H1 (cell line): ENCODE measurements around the gene HOXD4. TPM values are rescaled to one million over a fixed set of nuclear protein-coding genes. Genes with fewer than 3 reads are reported as not detected.

Experiments used
- CTCF ChIA-PET: fragments of 300-600 bp; sonication (Branson Sonifier 250); formaldehyde crosslinking; loops from one replicate; lab custom pipeline; 2021; ENCODE audit not compliant: partially characterized antibody; lab: Charles Lee
- POLR2A ChIA-PET: fragments of 300-600 bp; sonication (Branson Sonifier 250); formaldehyde crosslinking; loops from one replicate; lab custom pipeline; 2021; ENCODE audit warnings: inconsistent platforms; ENCODE audit not compliant: partially characterized antibody; lab: Charles Lee
- DNase-seq, 2 experiments: peaks; one replicate each; pipeline versions ENCODE4 v3.0.0 to v3.0.0-alpha.2; 2010 to 2022; ENCODE audit warnings: low spot score in 2 of 2, low read depth in 1 of 2, mixed read lengths in 1 of 2
- FAIRE-seq: peaks from 2 replicates; lab custom pipeline; 2011; peaks lifted over from hg19 to GRCh38; lab: Jason Lieb, UNC
- H2AFZ ChIP-seq: 2 replicates; pipeline ENCODE4 v1.8.1; 2012; ENCODE audit warnings: low read length, inconsistent platforms
- H2AK5ac ChIP-seq: 2 replicates; pipeline ENCODE4 v1.6.1; 2013; ENCODE audit warnings: low read depth, low read length
- H2BK120ac ChIP-seq: replicated peaks from 2 replicates; pipeline ENCODE3; 2013; ENCODE audit warnings: low read depth, low read length, inconsistent platforms
- H2BK12ac ChIP-seq: 2 replicates; pipeline ENCODE4 v1.6.1; 2013; ENCODE audit warnings: low read depth, low read length
- H2BK15ac ChIP-seq: 2 replicates; pipeline ENCODE4 v1.6.1; 2013; ENCODE audit warnings: low read length
- H2BK20ac ChIP-seq: 2 replicates; pipeline ENCODE4 v1.6.1; 2013; ENCODE audit warnings: low read length
- H2BK5ac ChIP-seq: 2 replicates; pipeline ENCODE4 v1.6.1; 2013; ENCODE audit warnings: low read depth, low read length
- H3K14ac ChIP-seq: 2 replicates; pipeline ENCODE4 v1.6.1; 2013; ENCODE audit warnings: inconsistent platforms; ENCODE audit not compliant: insufficient read length
- H3K18ac ChIP-seq: 2 replicates; pipeline ENCODE4 v1.6.1; 2013; ENCODE audit warnings: low read length; ENCODE audit errors: extremely low read depth
- H3K23ac ChIP-seq: 2 replicates; pipeline ENCODE4 v1.6.1; 2013; ENCODE audit warnings: inconsistent platforms; ENCODE audit not compliant: insufficient read length
- H3K23me2 ChIP-seq: 2 replicates; pipeline ENCODE4 v1.6.1; 2013; ENCODE audit warnings: low read depth, low read length
- H3K27ac ChIP-seq: 2 replicates; pipeline ENCODE4 v1.6.1; 2011; ENCODE audit warnings: low read depth, low read length, inconsistent platforms
- H3K27me3 ChIP-seq, 4 experiments: replicated peaks in 1 of 4; 1 replicate in 1 of 4; 2 replicates in 3 of 4; pipeline versions ENCODE4 v1.6.1 to v1.8.1; 2011 to 2013; ENCODE audit warnings: low read length in 3 of 4, mild to moderate bottlenecking in 3 of 4, inconsistent platforms in 2 of 4, mixed read lengths in 2 of 4, moderate library complexity in 1 of 4; ENCODE audit not compliant: control insufficient read depth in 3 of 4, insufficient read depth in 3 of 4; ENCODE audit errors: extremely low read depth in 1 of 4
- H3K36me3 ChIP-seq, 4 experiments: 2 replicates each; pipeline versions ENCODE4 v1.6.1 to v1.8.1; 2011 to 2013; ENCODE audit warnings: mild to moderate bottlenecking in 4 of 4, low read length in 3 of 4, moderate library complexity in 2 of 4, control low read depth in 1 of 4, inconsistent platforms in 1 of 4; ENCODE audit not compliant: insufficient read depth in 4 of 4, control insufficient read depth in 2 of 4
- H3K4ac ChIP-seq: replicated peaks from 2 replicates; pipeline ENCODE3; 2013; ENCODE audit warnings: low read length, low read depth, mixed read lengths, inconsistent platforms; ENCODE audit not compliant: insufficient read length
- H3K4me1 ChIP-seq, 4 experiments: replicated peaks in 1 of 4; 1 replicate in 1 of 4; 2 replicates in 3 of 4; pipeline versions ENCODE4 v1.6.1 to v1.8.1; 2011 to 2013; ENCODE audit warnings: low read length in 3 of 4, inconsistent platforms in 2 of 4, mixed read lengths in 1 of 4; ENCODE audit not compliant: insufficient read depth in 4 of 4, control insufficient read depth in 3 of 4
- H3K4me2 ChIP-seq, 2 experiments: 2 replicates each; pipeline versions ENCODE4 v1.6.1 to v1.8.1; 2011 to 2013; ENCODE audit warnings: low read depth in 2 of 2, low read length in 2 of 2, control low read depth in 1 of 2, inconsistent platforms in 1 of 2, mild to moderate bottlenecking in 1 of 2; ENCODE audit not compliant: insufficient read depth in 1 of 2
- H3K4me3 ChIP-seq, 4 experiments: fragments of 200-600, 300-600 bp in 1 of 4; sonication (generic), shearing (Covaris generic), sonication (Bioruptor Twin) in 1 of 4; 2 replicates each; pipeline versions ENCODE4 v1.5.1 to v1.8.1; 2011 to 2016; ENCODE audit warnings: low read length in 4 of 4, low read depth in 3 of 4, control low read depth in 2 of 4, inconsistent platforms in 2 of 4, mild to moderate bottlenecking in 2 of 4, mixed read lengths in 1 of 4, moderate library complexity in 1 of 4; ENCODE audit not compliant: insufficient read depth in 2 of 4; ENCODE audit errors: extremely low read depth in 1 of 4
- H3K56ac ChIP-seq: replicated peaks from 2 replicates; pipeline ENCODE3; 2013; ENCODE audit warnings: low read depth, mild to moderate bottlenecking, mixed read lengths, low read length, inconsistent platforms; ENCODE audit not compliant: insufficient read length
- H3K79me1 ChIP-seq: 2 replicates; pipeline ENCODE4 v1.6.1; 2013; ENCODE audit warnings: low read depth, low read length, control low read depth
- H3K79me2 ChIP-seq, 2 experiments: 2 replicates each; pipeline versions ENCODE4 v1.6.1 to v1.8.1; 2012 to 2013; ENCODE audit warnings: low read length in 2 of 2, mild to moderate bottlenecking in 2 of 2, inconsistent platforms in 1 of 2; ENCODE audit not compliant: insufficient read depth in 2 of 2, control insufficient read depth in 1 of 2
- H3K9ac ChIP-seq, 4 experiments: replicated peaks in 1 of 4; 1 replicate in 1 of 4; 2 replicates in 3 of 4; pipeline versions ENCODE4 v1.6.1 to v1.8.1; 2011 to 2013; ENCODE audit warnings: low read depth in 3 of 4, low read length in 3 of 4, control low read depth in 2 of 4, mild to moderate bottlenecking in 2 of 4, moderate library complexity in 2 of 4, inconsistent platforms in 1 of 4; ENCODE audit errors: extremely low read depth in 1 of 4
- H3K9me3 ChIP-seq, 2 experiments: 2 replicates each; pipeline versions ENCODE4 v1.6.1 to v1.8.1; 2012 to 2013; ENCODE audit warnings: mild to moderate bottlenecking in 2 of 2, moderate library complexity in 2 of 2, control low read depth in 1 of 2, inconsistent platforms in 1 of 2, low read depth in 1 of 2, low read length in 1 of 2, mixed read lengths in 1 of 2; ENCODE audit not compliant: insufficient read depth in 2 of 2
- H4K20me1 ChIP-seq, 2 experiments: replicated peaks in 1 of 2; 2 replicates each; pipeline versions ENCODE3 to v1.8.1; 2011 to 2013; ENCODE audit warnings: inconsistent platforms in 2 of 2, low read length in 2 of 2, mild to moderate bottlenecking in 1 of 2; ENCODE audit not compliant: insufficient read depth in 2 of 2, control insufficient read depth in 1 of 2
- H4K5ac ChIP-seq: 2 replicates; pipeline ENCODE4 v1.6.1; 2013; ENCODE audit warnings: low read length, low read depth, mixed read lengths, inconsistent platforms; ENCODE audit not compliant: insufficient read length
- H4K8ac ChIP-seq: 2 replicates; pipeline ENCODE4 v1.8.0; 2013; ENCODE audit warnings: mild to moderate bottlenecking, moderate library complexity, low read length, inconsistent platforms; ENCODE audit not compliant: insufficient read depth; ENCODE audit errors: extremely low read depth
- H4K91ac ChIP-seq: replicated peaks from 2 replicates; pipeline ENCODE3; 2013; ENCODE audit warnings: low read length, mixed read lengths, inconsistent platforms; ENCODE audit not compliant: insufficient read length
- CBX8 ChIP-seq: fragments of 300-800, 300-1000 bp; sonication (generic); IDR thresholded peaks from 2 replicates; pipeline ENCODE4 v1.7.1; 2016; ENCODE audit warnings: low read depth, low read length, borderline replicate concordance
- EZH2 ChIP-seq: fragments of 200-600 bp; sonication (generic); IDR thresholded peaks from 2 replicates; pipeline ENCODE4 v1.7.1; 2012; ENCODE audit warnings: low read depth, mild to moderate bottlenecking, moderate library complexity, low read length, inconsistent platforms; ENCODE audit not compliant: severe bottlenecking
- SUZ12 ChIP-seq: fragments of 200-600 bp; sonication (generic); IDR thresholded peaks from 2 replicates; pipeline ENCODE4 v1.6.1; 2012; ENCODE audit warnings: mild to moderate bottlenecking, inconsistent platforms, low read length, moderate library complexity, mixed read lengths
- polyA plus RNA-seq, 7 experiments: library from polyadenylated mRNA; depleted of rRNA in 3 of 7; stranded (reverse) in 5 of 7; unstranded in 2 of 7; fragments of >200 nt in 5 of 7; fragments of 200-250 nt in 2 of 7; gene quantifications; 1 replicate in 5 of 7; 2 replicates in 1 of 7; 4 replicates in 1 of 7; pipeline versions ENCODE4 v1.2.1 to v1.2.3, GENCODE V29; 2011 to 2013; ENCODE audit warnings: missing spikeins in 2 of 7, mixed read lengths in 2 of 7
- total RNA-seq: library from RNA; stranded (reverse); fragmentation: NEBNext Ultra II Directional; extraction: Animal tissue kit (Norgen Biotek cat#: 25700); gene quantifications from 2 replicates; pipeline ENCODE4 v1.2.1, GENCODE V29; 2021

HOXD4 gene
- total and polyA plus RNA-seq, 2 of the 8 experiments (the other 6 are each of a cell fraction or from before 2014, with no cell fraction given): not detected

DNA sequence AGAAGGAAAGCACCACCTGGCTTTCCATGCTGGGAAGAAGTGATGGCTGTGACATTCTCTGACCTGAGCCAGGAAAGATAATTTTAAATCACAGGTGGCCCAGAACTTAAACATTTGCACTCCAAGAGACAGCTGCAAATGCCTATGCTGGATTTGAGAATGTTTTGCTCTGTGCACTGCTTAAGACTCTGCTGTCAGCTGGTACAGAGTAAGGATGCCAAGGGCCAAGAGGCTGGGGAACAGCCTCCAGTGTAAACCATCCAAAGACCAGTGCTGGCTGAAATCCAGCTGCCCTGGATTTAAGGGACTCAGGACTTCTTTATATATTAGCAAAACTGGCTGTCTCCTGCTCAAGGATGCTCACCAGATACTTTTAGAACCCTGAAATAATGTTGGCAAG lies 18.0 kb upstream of the HOXD4 start:
- FAIRE-seq: no peak
- H3K79me1 ChIP-seq: no peaks in the 10 kb centered on the region
- H4K8ac ChIP-seq: no peak overlapping the region
- H3K36me3 ChIP-seq: peaks cover 0 to 19% (median 0%) of the 10 kb centered on the region in 4 experiments; a peak in 1 of 8 replicates
- peaks cover 0 to 12% (median 4%) of the 10 kb centered on the region in 4 experiments for H3K4me1 ChIP-seq
- peaks cover 7 to 29% of the 10 kb centered on the region in 2 experiments for H4K20me1 ChIP-seq
- peaks cover 3% of the 10 kb centered on the region; the same call in 1 of the 2 replicates for H3K23me2 ChIP-seq
- H3K23ac ChIP-seq: no peak overlapping the region
- H3K79me2 ChIP-seq: no peaks in the 10 kb centered on the region
- H3K27ac ChIP-seq: no peak overlapping the region
- CTCF ChIA-PET: interaction anchor here (0.7 to 4.5 kb wide), 13 partner anchors 8 to 519 kb away, joined by 3 to 30 read pairs (median 5); partner anchors contain the start of genes HOXD4 and MTX2
- no peak overlapping the region for H3K9ac ChIP-seq
- H3K56ac ChIP-seq: no peak overlapping the region
- peaks cover 93 to 100% (median 98%) of the 10 kb centered on the region in 4 experiments for H3K27me3 ChIP-seq
- no peaks in the 10 kb centered on the region for H3K9me3 ChIP-seq
- peak overlapping the region; percentile 32; the same call in 1 of the 2 replicates for H3K18ac ChIP-seq
- H2AFZ ChIP-seq: no peak overlapping the region
- DNase-seq: peak in 1 of 2 experiments; percentile 29
- H2AK5ac ChIP-seq: no peak overlapping the region; the same call in 1 of the 2 replicates
- H3K4me2 ChIP-seq: no peak overlapping the region
- H2BK20ac ChIP-seq: no peak overlapping the region
- H3K4ac ChIP-seq: no peak overlapping the region
- no peak overlapping the region for H2BK12ac ChIP-seq
- POLR2A ChIA-PET: no interaction called here
- no peak overlapping the region for H3K4me3 ChIP-seq
- peak; percentile 65; the same call in 1 of the 2 replicates for TF ChIP-seq CBX8
- peak; percentile 12; the same call in 1 of the 2 replicates for TF ChIP-seq SUZ12
- no peak for TF ChIP-seq EZH2
- H4K5ac ChIP-seq: no peak overlapping the region
- no peak overlapping the region for H2BK120ac ChIP-seq
- no peak overlapping the region for H2BK15ac ChIP-seq
- H2BK5ac ChIP-seq: no peak overlapping the region
- H4K91ac ChIP-seq: no peak overlapping the region
- no peak overlapping the region for H3K14ac ChIP-seq
